Thoracic aorta (tissue), 2 donors: Measurements from ENCODE around the gene INPP4B. TPM values are rescaled to one million over a fixed set of nuclear protein-coding genes. Genes with fewer than 3 reads are reported as not detected.

Experiments used
- ATAC-seq: fragments of 150-250 bp; one replicate; pipeline ENCODE4 v1.8.0; 2017; ENCODE audit warnings: low read depth; ENCODE audit not compliant: insufficient number of reproducible peaks, low FRiP score
- DNase-seq: peaks from one replicate; pipeline ENCODE4 v3.0.0-alpha.2; 2020; ENCODE audit warnings: low spot score
- H3K27ac ChIP-seq, 2 donors: fragments of 200-600 bp; sonication (generic); 1 replicate in 1 of 2; 2 replicates in 1 of 2; pipeline ENCODE4 v1.5.1; 2016; ENCODE audit warnings: mild to moderate bottlenecking in 2 of 2, moderate library complexity in 2 of 2
- H3K27me3 ChIP-seq: fragments of 200-600 bp; sonication (generic); replicated peaks from 2 replicates; pipeline ENCODE4 v1.6.0; 2016; ENCODE audit warnings: mild to moderate bottlenecking; ENCODE audit not compliant: insufficient read depth
- H3K36me3 ChIP-seq: fragments of 200-600 bp; sonication (generic); one replicate; pipeline ENCODE4 v1.5.1; 2016
- H3K4me1 ChIP-seq, 2 donors: fragments of 200-600 bp; sonication (generic); 1 replicate in 1 of 2; 2 replicates in 1 of 2; pipeline versions ENCODE4 v1.5.1 to v1.6.0; 2016; ENCODE audit warnings: low read depth in 2 of 2, mild to moderate bottlenecking in 1 of 2; ENCODE audit not compliant: control insufficient read depth in 1 of 2
- H3K4me3 ChIP-seq: fragments of 200-600 bp; sonication (generic); 2 replicates; pipeline ENCODE4 v1.5.1; 2016; ENCODE audit warnings: mild to moderate bottlenecking
- H3K9me3 ChIP-seq: fragments of 200-600 bp; sonication (generic); 2 replicates; pipeline ENCODE4 v1.5.1; 2016
- CTCF ChIP-seq: fragments of 200-600 bp; sonication (generic); IDR thresholded peaks from one replicate; pipeline ENCODE4 v1.5.1; 2019; ENCODE audit warnings: antibody characterized with exemption
- total RNA-seq, 2 donors: library from RNA; depleted of rRNA; stranded (reverse); fragments of >200 nt; gene quantifications; one replicate each; pipeline versions ENCODE4 v1.1.0 to v1.2.3, GENCODE V29; 2016

The INPP4B gene
- total RNA-seq, 2 donors from 2014 or later = 21.1 to 30.4 TPM

- Histone ChIP-seq H3K36me3 (no peaks in the 10 kb centered on the region), H3K9me3 (no peaks in the 10 kb centered on the region), H3K27ac (peak overlapping the region in 1 of 2 donors; percentile 77), H3K27me3 (no peaks in the 10 kb centered on the region), H3K4me3 (peak overlapping the region; percentile 9), H3K4me1 (peaks cover 7 to 21% of the 10 kb centered on the region in 2 donors)
- no peak for ATAC-seq
- no peak for TF ChIP-seq CTCF
- no peak for DNase-seq
Observed at GRCh38 chr4:142567199-142567598, 278.9 kb downstream of the INPP4B start.

DNA sequence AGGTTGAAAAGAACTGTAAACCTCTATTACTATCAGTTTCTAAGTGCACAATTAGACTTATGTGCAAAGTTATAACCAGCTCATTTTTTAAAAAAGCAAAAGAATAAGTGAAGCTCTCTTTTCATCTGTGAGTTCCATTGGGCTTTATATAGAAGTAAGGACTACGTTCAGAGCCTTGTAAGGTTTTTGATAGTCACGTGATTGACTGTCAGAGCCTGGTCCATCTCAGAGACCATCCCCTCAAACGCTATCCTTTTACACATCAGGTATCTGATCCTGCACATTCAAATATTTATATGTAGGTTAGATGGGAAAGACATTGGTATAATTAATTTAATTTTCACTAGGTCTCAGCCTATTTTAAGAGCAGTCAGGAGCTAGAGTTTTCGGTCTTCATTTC lies 279.3 kb downstream of the INPP4B start:
- no peaks in the 10 kb centered on the region for H3K9me3 ChIP-seq
- no peaks in the 10 kb centered on the region for H3K36me3 ChIP-seq
- ATAC-seq (no peak), DNase-seq (no peak)
- no peaks in the 10 kb centered on the region for H3K27me3 ChIP-seq
- peaks cover 7 to 21% of the 10 kb centered on the region in 2 donors for H3K4me1 ChIP-seq
- no peak for TF ChIP-seq CTCF
- peak overlapping the region; percentile 9 for H3K4me3 ChIP-seq
- peak overlapping the region in 1 of 2 donors; percentile 77 for H3K27ac ChIP-seq

DNA sequence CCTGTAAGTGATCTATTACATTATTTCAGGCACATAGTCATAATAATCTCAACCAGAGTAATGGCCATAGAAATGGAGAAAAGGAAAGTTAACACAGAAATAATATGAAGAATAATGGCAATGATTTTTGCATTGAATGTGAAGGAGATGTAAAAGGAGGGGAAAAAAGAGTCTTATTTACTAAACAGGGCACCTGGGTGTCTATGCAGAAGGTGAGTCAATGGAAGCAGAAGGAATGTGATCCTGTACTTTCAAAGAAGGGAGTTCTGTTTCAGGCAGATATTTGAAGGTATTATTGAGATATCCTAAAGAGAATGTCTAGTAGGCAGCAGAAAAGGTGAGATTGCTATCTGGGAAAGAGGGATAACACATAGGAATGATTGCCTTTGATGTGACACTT lies 279.9 kb downstream of the INPP4B start:
- no peaks in the 10 kb centered on the region for H3K36me3 ChIP-seq
- H3K4me3 ChIP-seq = no peak overlapping the region
- H3K4me1 ChIP-seq = peaks cover 7 to 21% of the 10 kb centered on the region in 2 donors
- H3K9me3 ChIP-seq = no peaks in the 10 kb centered on the region
- TF ChIP-seq CTCF = no peak
- H3K27me3 ChIP-seq = no peaks in the 10 kb centered on the region
- ATAC-seq (no peak), DNase-seq (no peak)
- H3K27ac ChIP-seq = peak overlapping the region in 1 of 2 donors; percentile 77

GRCh38 chr4:142565771-142566170 lies 280.3 kb downstream of the INPP4B start:
- no peak for TF ChIP-seq CTCF
- Histone ChIP-seq H3K9me3 (no peaks in the 10 kb centered on the region), H3K36me3 (no peaks in the 10 kb centered on the region), H3K27me3 (no peaks in the 10 kb centered on the region), H3K4me3 (no peak overlapping the region), H3K27ac (peak overlapping the region in 1 of 2 donors; percentile 1), H3K4me1 (peaks cover 7 to 21% of the 10 kb centered on the region in 2 donors)
- DNase-seq (no peak), ATAC-seq (no peak)

GRCh38 chr4:142563682-142564291 lies 282.3 kb downstream of the INPP4B start:
- Histone ChIP-seq H3K27me3 (no peaks in the 10 kb centered on the region), H3K4me3 (no peak overlapping the region), H3K4me1 (peaks cover 7 to 26% of the 10 kb centered on the region in 2 donors), H3K9me3 (no peaks in the 10 kb centered on the region), H3K36me3 (no peaks in the 10 kb centered on the region), H3K27ac (no peak overlapping the region)
- ATAC-seq (no peak), DNase-seq (no peak)
- TF ChIP-seq CTCF = no peak
